K562 (cell line): ENCODE results near the gene GSTO2.

Experiments
- MXI1 ChIP-seq: IDR thresholded peaks from 2 replicates; pipeline ENCODE4 v1.6.1; 2011; ENCODE audit warnings: low read depth, mild to moderate bottlenecking, improper control_type of control experiment, low read length
- SMAD1 ChIP-seq: fragments of 150-350 bp; IDR thresholded peaks from 2 replicates; pipeline ENCODE4 v1.6.1; 2014; ENCODE audit warnings: low read length, low read depth; ENCODE audit not compliant: partially characterized antibody

DNA sequence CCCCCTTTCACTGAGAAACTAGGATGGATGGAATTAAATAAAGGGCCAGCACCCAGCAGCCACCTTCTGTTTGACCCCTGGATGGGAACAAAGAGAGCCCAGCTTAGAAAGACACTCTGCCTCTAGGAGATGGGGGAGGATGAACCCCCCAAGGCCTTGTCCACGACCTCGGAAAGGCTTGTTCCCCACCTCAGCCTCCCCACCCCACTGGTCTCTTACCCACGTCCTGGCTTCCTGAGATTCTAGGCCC lies 59.6 kb downstream of the GSTO2 start:
- TF ChIP-seq SMAD1 (no peak), MXI1 (no peak)
